HG02852 (cell line): ENCODE measurements around the gene RAPGEF4.
"Not testable (repeated sequence)": the region's sequence is repeated elsewhere in the genome, so short reads cannot be mapped to it uniquely, and the experiment has no call there.

Experiments used
- ATAC-seq: cut with Tn5 transposase; IDR thresholded peaks from one replicate; pipeline ENCODE4 v1.9.1; 2021; ENCODE audit warnings: mild to moderate bottlenecking, moderate library complexity; ENCODE audit not compliant: unreplicated experiment

RAPGEF4 gene

GRCh38 chr2:172770887-172771286 is 35.2 kb downstream of the RAPGEF4 start:
- no peak for ATAC-seq

- ATAC-seq, result no peak
These were observed 37.0 kb downstream of the RAPGEF4 start for GRCh38 chr2:172772633-172773032.

GRCh38 chr2:172774302-172774701 is 38.7 kb downstream of the RAPGEF4 start:
- no peak for ATAC-seq

GRCh38 chr2:172775319-172775718 is 39.7 kb downstream of the RAPGEF4 start:
- ATAC-seq, result no peak

GRCh38 chr2:172777431-172777830 is 41.8 kb downstream of the RAPGEF4 start:
- ATAC-seq, result no peak

- no peak for ATAC-seq
These were observed 47.0 kb downstream of the RAPGEF4 start for GRCh38 chr2:172782506-172783164.

- ATAC-seq, result no peak
These were observed 47.7 kb downstream of the RAPGEF4 start for GRCh38 chr2:172783165-172783898.

- ATAC-seq, result no peak
These were observed 53.2 kb downstream of the RAPGEF4 start for GRCh38 chr2:172788871-172789270.

- ATAC-seq, result no peak
These were observed 54.8 kb downstream of the RAPGEF4 start for GRCh38 chr2:172790404-172790803.

- no peak for ATAC-seq
These were observed 56.3 kb downstream of the RAPGEF4 start for GRCh38 chr2:172791953-172792352.

GRCh38 chr2:172792711-172793110 is 57.1 kb downstream of the RAPGEF4 start:
- no peak for ATAC-seq

- not testable (repeated sequence) for ATAC-seq
These were observed 67.7 kb downstream of the RAPGEF4 start for GRCh38 chr2:172803308-172803707.

- no peak for ATAC-seq
These were observed 68.8 kb downstream of the RAPGEF4 start for GRCh38 chr2:172804423-172804822.

- ATAC-seq, result no peak
These were observed 70.8 kb downstream of the RAPGEF4 start for GRCh38 chr2:172806493-172806892.

GRCh38 chr2:172806996-172807395 is 71.4 kb downstream of the RAPGEF4 start:
- no peak for ATAC-seq

- ATAC-seq, result no peak
These were observed 72.5 kb downstream of the RAPGEF4 start for GRCh38 chr2:172808156-172808555.

- ATAC-seq, result no peak
These were observed 75.4 kb downstream of the RAPGEF4 start for GRCh38 chr2:172811027-172811426.

GRCh38 chr2:172812158-172812744 is 76.6 kb downstream of the RAPGEF4 start:
- no peak for ATAC-seq

GRCh38 chr2:172813314-172813888 is 77.8 kb downstream of the RAPGEF4 start:
- no peak for ATAC-seq

GRCh38 chr2:172817411-172817810 is 81.8 kb downstream of the RAPGEF4 start:
- no peak for ATAC-seq

- ATAC-seq, result no peak
These were observed 84.3 kb downstream of the RAPGEF4 start for GRCh38 chr2:172819943-172820342.
